ENCODE measurements around the gene DPP8.

Gene DPP8

GRCh38 chr15:65414841-65415621 is 102.5 kb downstream of the DPP8 start:
- no peaks in the 10 kb centered on the region for H3K9me3 ChIP-seq (ENCODE audit: low read length)
- H2AFZ ChIP-seq (ENCODE audit: low read depth, low read length), result no peak overlapping the region
- no peak overlapping the region for H3K4me3 ChIP-seq (ENCODE audit: low read length)
- no peaks in the 10 kb centered on the region for H3K27me3 ChIP-seq (ENCODE audit: insufficient read depth, low read length)
- H3K36me3 ChIP-seq (ENCODE audit: insufficient read depth, low read length), result peaks cover 2% of the 10 kb centered on the region
- H3K4me1 ChIP-seq (ENCODE audit: insufficient read depth, low read length), result peaks cover 46% of the 10 kb centered on the region

GRCh38 chr15:65413760-65414144 is 103.7 kb downstream of the DPP8 start:
- H3K4me3 ChIP-seq (ENCODE audit: low read length), result no peak overlapping the region
- peaks cover 46% of the 10 kb centered on the region for H3K4me1 ChIP-seq (ENCODE audit: insufficient read depth, low read length)
- peaks cover 11% of the 10 kb centered on the region for H3K36me3 ChIP-seq (ENCODE audit: insufficient read depth, low read length)

GRCh38 chr15:65413051-65413759 is 104.3 kb downstream of the DPP8 start:
- no peaks in the 10 kb centered on the region for H3K27me3 ChIP-seq (ENCODE audit: insufficient read depth, low read length)
- H3K9me3 ChIP-seq (ENCODE audit: low read length), result no peaks in the 10 kb centered on the region
- H3K36me3 ChIP-seq (ENCODE audit: insufficient read depth, low read length), result peaks cover 11% of the 10 kb centered on the region
- H3K4me1 ChIP-seq (ENCODE audit: insufficient read depth, low read length), result peaks cover 46% of the 10 kb centered on the region
- no peak overlapping the region for H2AFZ ChIP-seq (ENCODE audit: low read depth, low read length)
- H3K4me3 ChIP-seq (ENCODE audit: low read length), result no peak overlapping the region

More at GRCh38 chr15:65413760-65414144, 103.7 kb downstream of the DPP8 start:
- Histone ChIP-seq H2AFZ (ENCODE audit: low read depth, low read length) (no peak overlapping the region), H3K27me3 (ENCODE audit: insufficient read depth, low read length) (no peaks in the 10 kb centered on the region), H3K9me3 (ENCODE audit: low read length) (no peaks in the 10 kb centered on the region)

- Histone ChIP-seq H3K27me3 (ENCODE audit: insufficient read depth, low read length) (no peaks in the 10 kb centered on the region), H3K4me1 (ENCODE audit: insufficient read depth, low read length) (peaks cover 46% of the 10 kb centered on the region), H3K4me3 (ENCODE audit: low read length) (no peak overlapping the region)
Observed at GRCh38 chr15:65412556-65412955, 104.9 kb downstream of the DPP8 start.

DNA sequence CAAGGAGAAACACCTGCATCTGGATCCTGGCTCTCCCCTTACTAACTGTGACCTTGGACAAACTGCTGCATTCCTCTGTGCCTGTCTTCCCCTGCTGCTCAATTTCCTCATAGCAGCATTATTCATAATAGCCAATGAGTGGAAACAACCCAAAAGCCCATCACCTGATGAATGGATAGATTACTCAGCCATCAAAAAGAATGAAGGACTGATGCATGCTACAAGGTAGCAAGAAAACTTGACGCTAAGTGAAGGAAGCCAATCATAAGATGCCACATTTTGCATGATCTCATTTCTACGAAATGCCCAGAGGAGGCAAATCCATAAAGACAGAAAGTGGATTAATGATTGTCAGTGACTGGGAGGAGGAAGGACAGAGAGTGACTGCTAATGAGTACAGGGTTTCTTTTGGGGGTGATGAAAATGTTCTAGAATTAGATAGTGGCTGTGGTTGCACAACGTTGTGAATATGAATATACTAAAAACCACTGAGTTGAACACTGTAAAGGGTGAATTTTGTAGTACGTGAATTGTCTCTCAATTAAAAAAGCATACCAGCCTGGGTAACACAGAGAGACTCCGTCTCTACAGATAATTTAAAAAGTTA is 105.9 kb downstream of the DPP8 start:
- Histone ChIP-seq H2AFZ (ENCODE audit: low read depth, low read length) (no peak overlapping the region), H3K4me3 (ENCODE audit: low read length) (no peak overlapping the region), H3K36me3 (ENCODE audit: insufficient read depth, low read length) (peaks cover 11% of the 10 kb centered on the region), H3K4me1 (ENCODE audit: insufficient read depth, low read length) (peaks cover 36% of the 10 kb centered on the region), H3K27me3 (ENCODE audit: insufficient read depth, low read length) (no peaks in the 10 kb centered on the region), H3K9me3 (ENCODE audit: low read length) (no peaks in the 10 kb centered on the region)

More at GRCh38 chr15:65412556-65412955, 104.9 kb downstream of the DPP8 start:
- Histone ChIP-seq H3K36me3 (ENCODE audit: insufficient read depth, low read length) (peaks cover 11% of the 10 kb centered on the region), H3K9me3 (ENCODE audit: low read length) (no peaks in the 10 kb centered on the region), H2AFZ (ENCODE audit: low read depth, low read length) (no peak overlapping the region)

DNA sequence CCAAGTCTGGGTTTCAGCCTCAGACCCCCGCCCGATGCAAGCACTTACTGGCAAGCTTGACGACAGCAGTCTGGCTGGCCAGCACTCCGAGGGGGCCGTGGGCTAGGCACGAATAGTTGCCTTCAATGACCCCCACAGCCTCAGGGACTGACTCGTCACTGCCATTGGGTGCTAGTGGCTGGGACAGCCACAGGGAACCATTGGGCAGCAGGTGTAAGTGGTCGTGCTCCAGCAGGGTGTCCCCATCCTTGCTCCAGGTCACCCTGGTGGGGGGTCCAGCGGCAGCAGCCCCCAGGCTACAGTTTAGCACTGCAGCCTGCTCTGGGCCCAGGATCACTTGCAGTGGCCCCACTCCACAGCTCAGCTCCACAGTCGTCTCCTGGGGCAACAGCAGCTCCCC is 106.5 kb downstream of the DPP8 start:
- Histone ChIP-seq H2AFZ (ENCODE audit: low read depth, low read length) (no peak overlapping the region), H3K4me3 (ENCODE audit: low read length) (no peak overlapping the region), H3K4me1 (ENCODE audit: insufficient read depth, low read length) (peaks cover 33% of the 10 kb centered on the region), H3K9me3 (ENCODE audit: low read length) (no peaks in the 10 kb centered on the region), H3K36me3 (ENCODE audit: insufficient read depth, low read length) (peaks cover 11% of the 10 kb centered on the region), H3K27me3 (ENCODE audit: insufficient read depth, low read length) (no peaks in the 10 kb centered on the region)

DNA sequence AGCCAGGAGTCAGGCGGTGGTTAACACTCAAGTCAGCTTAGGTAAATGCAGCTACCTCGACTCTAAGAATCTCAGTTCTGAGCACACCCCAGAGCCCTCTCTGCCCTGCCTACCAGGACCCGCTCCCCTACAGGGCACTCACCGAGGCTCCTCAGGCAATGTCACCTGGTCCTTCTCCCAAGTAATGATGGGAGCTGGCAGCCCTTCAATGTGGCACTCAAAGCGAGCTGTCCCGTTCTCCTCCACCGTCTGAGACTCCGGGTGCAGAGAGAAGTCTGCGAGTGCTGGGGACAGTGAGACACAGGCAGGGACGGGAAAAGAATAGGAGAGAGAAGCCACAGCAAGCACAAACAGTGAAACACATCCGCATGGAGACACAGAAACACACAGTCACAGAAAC is 107.5 kb downstream of the DPP8 start:
- Histone ChIP-seq H3K9me3 (ENCODE audit: low read length) (no peaks in the 10 kb centered on the region), H3K36me3 (ENCODE audit: insufficient read depth, low read length) (peaks cover 11% of the 10 kb centered on the region), H3K4me1 (ENCODE audit: insufficient read depth, low read length) (peaks cover 24% of the 10 kb centered on the region), H2AFZ (ENCODE audit: low read depth, low read length) (no peak overlapping the region), H3K4me3 (ENCODE audit: low read length) (no peak overlapping the region), H3K27me3 (ENCODE audit: insufficient read depth, low read length) (no peaks in the 10 kb centered on the region)

GRCh38 chr15:65409036-65409631 is 108.4 kb downstream of the DPP8 start:
- Histone ChIP-seq H3K4me3 (ENCODE audit: low read length) (no peak overlapping the region), H2AFZ (ENCODE audit: low read depth, low read length) (no peak overlapping the region), H3K9me3 (ENCODE audit: low read length) (no peaks in the 10 kb centered on the region), H3K36me3 (ENCODE audit: insufficient read depth, low read length) (peaks cover 11% of the 10 kb centered on the region), H3K27me3 (ENCODE audit: insufficient read depth, low read length) (no peaks in the 10 kb centered on the region), H3K4me1 (ENCODE audit: insufficient read depth, low read length) (peaks cover 16% of the 10 kb centered on the region)

GRCh38 chr15:65408324-65409035 is 109.0 kb downstream of the DPP8 start:
- Histone ChIP-seq H2AFZ (ENCODE audit: low read depth, low read length) (no peak overlapping the region), H3K9me3 (ENCODE audit: low read length) (no peaks in the 10 kb centered on the region), H3K4me3 (ENCODE audit: low read length) (no peak overlapping the region), H3K27me3 (ENCODE audit: insufficient read depth, low read length) (no peaks in the 10 kb centered on the region), H3K4me1 (ENCODE audit: insufficient read depth, low read length) (peaks cover 12% of the 10 kb centered on the region), H3K36me3 (ENCODE audit: insufficient read depth, low read length) (peaks cover 11% of the 10 kb centered on the region)

DNA sequence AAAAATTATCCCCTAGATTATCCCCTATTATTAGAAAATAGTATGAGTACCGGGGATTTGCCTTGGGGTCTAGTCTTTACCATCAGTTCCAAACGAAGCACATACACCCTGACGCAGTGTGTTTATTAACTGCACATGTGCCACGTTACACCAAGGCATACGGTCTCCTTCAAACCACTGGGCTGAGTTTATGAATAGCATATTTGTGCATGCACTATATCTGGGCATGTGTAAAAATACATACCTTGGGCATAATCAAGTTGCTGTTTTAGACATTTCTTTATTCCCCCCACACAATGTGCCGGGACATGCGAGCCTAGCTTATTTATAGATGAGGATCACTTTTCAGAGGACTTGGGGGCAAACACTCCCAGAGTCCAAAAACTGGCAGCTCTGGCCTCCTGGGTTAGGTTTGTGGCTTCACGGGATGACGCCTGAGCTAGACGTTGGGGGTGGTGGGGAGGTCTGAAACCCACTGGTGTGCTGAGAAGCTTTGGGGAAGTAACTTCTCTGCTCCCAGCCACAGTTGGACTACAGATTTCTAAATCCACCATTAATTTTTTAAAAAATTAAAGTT is 111.0 kb downstream of the DPP8 start:
- Histone ChIP-seq H3K9me3 (ENCODE audit: low read length) (no peaks in the 10 kb centered on the region), H3K27me3 (ENCODE audit: insufficient read depth, low read length) (no peaks in the 10 kb centered on the region), H3K4me1 (ENCODE audit: insufficient read depth, low read length) (peaks cover 4% of the 10 kb centered on the region), H3K4me3 (ENCODE audit: low read length) (no peak overlapping the region), H3K36me3 (ENCODE audit: insufficient read depth, low read length) (peaks cover 11% of the 10 kb centered on the region), H2AFZ (ENCODE audit: low read depth, low read length) (no peak overlapping the region)

- Histone ChIP-seq H3K4me3 (ENCODE audit: low read length) (no peak overlapping the region), H3K9me3 (ENCODE audit: low read length) (no peaks in the 10 kb centered on the region), H3K27me3 (ENCODE audit: insufficient read depth, low read length) (no peaks in the 10 kb centered on the region), H2AFZ (ENCODE audit: low read depth, low read length) (no peak overlapping the region), H3K4me1 (ENCODE audit: insufficient read depth, low read length) (peaks cover 3% of the 10 kb centered on the region), H3K36me3 (ENCODE audit: insufficient read depth, low read length) (peaks cover 11% of the 10 kb centered on the region)
Observed at GRCh38 chr15:65405791-65406423, 111.6 kb downstream of the DPP8 start.

All from neuron (in vitro differentiated cells).